LHCN-M2 (cell line): ENCODE data around the gene UTP4. TPM values are rescaled to one million over a fixed set of nuclear protein-coding genes. Genes with fewer than 3 reads are reported as not detected.

ENCODE experiments used
- DNase-seq: peaks from one replicate; pipeline ENCODE4 v3.0.0-alpha.2; 2012; ENCODE audit warnings: low read depth
- polyA plus RNA-seq: library from polyadenylated mRNA; unstranded; fragments of >200 nt; gene quantifications from one replicate; pipeline ENCODE4 v1.2.1, GENCODE V29; 2012; ENCODE audit warnings: missing spikeins
- total RNA-seq: library from RNA; depleted of rRNA; stranded (reverse); fragments of >200 nt; gene quantifications from 2 replicates; pipeline ENCODE4 v1.2.3, GENCODE V29; 2014; rRNA removed

UTP4 gene
- 24.3 and 28.5 TPM in 2 replicates for total RNA-seq
- polyA plus RNA-seq, result 43.6 TPM

- peak; percentile 79 for DNase-seq
Measured at GRCh38 chr16:69132424-69133252, at the start of gene UTP4, which contains the start of gene CHTF8. UTP4 (plus strand) TSS chr16:69132649; CDS start chr16:69133460, 811 bp downstream. CHTF8 (minus strand) TSS chr16:69132588; CDS start chr16:69121458, 11,130 bp downstream.

DNA sequence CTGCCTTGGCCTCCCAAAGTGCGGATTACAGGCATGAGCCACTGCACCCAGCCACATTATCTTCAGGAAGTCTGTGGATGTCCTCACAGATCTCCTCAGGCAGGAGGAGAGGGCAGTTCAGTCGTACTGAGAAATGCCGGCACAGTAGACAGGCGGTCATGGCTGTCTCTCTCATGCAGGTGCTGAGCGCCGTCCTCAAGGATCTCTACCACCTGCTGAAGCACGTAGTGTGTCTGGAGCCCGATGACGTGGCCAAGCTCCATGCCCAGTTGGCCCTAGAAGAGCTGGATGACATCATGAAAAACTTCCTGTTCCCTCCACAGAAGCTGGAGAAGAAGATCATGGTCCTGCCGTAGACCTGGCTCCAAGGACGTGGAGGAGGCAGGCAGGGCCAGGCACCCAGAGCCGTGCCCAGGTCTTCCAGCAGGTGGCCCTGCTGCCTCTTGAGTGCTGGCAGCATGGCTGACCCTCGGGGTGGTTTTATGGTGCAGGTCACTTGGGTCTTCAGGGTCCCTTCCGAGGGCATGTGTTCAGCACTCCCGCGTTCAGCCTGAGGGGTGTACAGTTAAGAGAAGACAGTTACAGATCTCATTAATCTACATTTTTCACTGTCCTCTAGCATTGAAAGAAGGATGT is 49.0 kb upstream of the UTP4 start:
- no peak for DNase-seq

DNA sequence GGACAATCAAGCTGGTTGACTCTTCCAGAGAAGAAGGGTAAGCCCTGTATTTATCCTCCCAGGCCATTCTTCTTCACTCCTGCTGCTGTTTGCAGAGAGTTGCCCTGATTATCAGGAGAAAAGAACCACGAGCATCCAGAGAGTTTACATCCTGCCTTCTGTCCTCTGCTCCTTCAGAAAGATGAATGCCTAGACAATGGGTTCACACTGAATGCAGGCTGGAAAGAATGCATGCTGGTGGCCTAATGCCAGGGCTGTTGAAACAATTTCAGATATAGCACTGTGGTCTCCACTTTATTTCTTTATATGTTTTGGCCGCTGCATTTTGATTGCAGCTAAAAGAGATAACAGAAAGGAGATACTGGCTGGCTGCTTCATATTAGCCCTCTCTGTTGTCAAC is 48.2 kb upstream of the UTP4 start:
- no peak for DNase-seq

DNA sequence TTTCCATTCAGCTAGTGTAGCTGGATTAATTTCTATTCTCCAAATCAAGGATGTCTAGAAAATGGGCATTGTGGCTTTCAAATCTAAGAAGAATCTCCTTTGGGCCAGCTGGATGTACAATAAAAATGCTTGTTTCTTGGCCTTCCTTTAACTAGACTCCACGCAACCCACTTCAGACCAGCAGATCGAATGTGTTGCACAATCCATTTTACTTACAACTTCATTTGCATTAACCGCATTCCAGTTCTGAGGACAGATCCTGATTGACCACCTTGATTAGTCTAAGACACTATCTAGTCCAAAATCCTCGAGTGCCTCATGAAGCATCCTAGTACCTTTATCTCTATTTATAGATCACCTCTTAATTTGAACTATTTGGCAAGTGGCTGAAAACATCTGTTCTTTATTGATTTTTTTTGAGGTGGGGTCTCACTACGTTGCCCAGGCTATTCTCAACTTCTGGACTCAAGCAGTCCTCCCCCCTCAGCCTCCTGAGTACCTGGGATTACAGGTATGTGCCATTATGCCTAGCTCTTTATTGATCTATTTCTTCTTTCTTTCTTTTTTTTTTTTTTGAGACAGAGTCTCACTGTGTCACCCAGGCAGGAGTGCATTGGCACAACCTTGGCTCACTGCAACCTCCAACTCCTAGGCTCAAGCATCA is 47.3 kb upstream of the UTP4 start:
- DNase-seq, result no peak

DNA sequence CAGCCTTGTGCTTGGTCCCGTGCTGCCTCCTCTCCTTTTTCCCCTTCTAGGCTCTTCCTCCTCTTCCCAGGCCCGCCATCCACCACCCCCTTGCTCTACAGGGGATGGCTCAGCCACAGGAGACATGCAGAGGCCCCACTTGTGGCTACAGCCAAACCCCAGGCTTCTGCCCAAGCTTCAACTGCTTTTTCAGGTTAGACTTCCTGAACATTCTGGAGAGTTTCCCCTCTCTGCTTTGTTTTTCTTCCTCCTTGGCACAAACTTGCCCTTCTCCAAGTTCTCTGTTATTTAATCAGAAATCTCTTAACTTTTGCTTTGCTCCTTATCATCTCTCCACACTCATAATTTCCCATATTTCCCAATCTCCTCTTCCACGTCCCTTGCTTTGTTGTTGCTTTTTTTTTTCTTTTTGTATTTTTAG is 45.3 kb upstream of the UTP4 start:
- DNase-seq, result no peak

- no peak for DNase-seq
Measured at GRCh38 chr16:69088684-69089083, 43.8 kb upstream of the UTP4 start.

DNA sequence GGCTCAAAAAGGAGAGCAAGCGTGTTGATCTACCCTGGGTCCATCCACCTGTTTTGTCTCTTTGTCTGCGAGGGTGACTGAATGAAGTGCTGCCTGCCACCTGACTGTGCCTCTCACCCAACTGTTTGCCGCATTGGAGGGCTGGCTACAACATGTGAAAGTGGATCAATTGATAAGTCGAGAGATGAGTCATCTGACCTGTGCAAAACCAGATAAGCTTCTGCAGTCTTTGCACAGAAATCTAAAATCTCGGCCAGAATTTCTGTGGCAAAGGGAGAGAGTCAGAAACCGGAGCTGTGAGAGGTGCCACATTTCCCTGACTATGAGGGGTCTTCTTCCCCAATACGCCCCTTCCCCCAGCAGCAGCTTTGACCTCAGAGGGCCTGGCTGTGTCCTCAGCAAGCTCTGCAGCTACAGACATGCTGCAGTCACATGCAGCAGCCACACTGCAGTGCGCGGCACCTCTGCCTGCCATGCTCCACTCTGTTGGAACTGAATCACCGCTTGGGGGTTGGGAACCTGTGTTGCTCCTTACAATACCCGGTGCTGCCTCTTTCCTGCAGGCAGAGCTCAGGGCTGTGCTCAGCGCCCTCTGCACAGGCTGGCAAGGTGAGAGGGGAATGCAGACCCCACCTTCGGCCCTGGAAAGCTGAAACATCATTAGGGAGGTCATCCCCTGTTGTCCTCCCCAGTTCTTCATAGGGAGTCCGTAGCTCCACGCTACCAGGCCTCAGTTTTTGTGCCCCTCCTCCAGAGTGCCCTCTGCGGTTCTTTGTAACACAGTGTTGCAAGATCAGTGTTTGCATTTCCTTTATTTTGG is 43.1 kb upstream of the UTP4 start:
- DNase-seq, result no peak

DNA sequence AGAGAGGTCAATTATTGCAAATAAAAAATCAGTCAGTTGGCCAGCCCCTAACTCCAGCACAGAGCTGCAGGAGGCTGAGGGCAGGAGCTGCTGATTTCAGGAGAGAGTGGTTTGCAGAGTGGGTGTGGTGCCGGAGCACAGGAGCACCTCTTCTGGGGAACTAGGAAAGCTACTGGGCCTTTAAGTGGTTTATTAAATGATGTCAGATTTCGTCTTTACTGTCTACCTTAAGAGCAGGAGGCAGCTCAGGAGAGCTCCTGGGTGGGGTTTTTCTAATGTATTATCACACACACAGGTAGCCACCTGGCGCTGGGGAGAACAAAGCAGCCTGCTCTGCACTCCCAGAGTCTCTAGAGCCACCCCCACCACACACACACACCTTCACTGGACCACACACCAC is 38.5 kb upstream of the UTP4 start:
- no peak for DNase-seq

DNA sequence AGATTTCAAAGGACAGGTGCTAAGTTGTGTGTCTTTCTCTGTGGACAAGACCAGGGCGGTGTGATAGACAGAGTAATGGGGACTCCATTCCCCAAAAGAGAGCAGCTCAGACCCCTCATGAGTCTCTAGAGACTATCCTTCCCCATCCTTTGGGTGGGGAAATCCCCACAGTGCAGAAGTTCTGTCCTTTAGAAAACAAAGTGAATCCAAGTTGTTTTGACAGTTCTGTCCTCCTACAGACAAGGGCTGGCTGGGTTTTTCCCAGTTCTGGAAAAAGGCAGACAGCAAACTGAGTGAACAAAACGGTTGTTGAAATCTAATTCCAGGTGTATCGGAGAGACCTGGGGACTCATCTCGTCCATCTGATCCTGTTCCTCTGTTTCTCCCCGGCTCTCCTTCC is 37.9 kb upstream of the UTP4 start:
- DNase-seq, result no peak

- DNase-seq, result no peak
Measured at GRCh38 chr16:69095193-69095592, 37.3 kb upstream of the UTP4 start.

DNA sequence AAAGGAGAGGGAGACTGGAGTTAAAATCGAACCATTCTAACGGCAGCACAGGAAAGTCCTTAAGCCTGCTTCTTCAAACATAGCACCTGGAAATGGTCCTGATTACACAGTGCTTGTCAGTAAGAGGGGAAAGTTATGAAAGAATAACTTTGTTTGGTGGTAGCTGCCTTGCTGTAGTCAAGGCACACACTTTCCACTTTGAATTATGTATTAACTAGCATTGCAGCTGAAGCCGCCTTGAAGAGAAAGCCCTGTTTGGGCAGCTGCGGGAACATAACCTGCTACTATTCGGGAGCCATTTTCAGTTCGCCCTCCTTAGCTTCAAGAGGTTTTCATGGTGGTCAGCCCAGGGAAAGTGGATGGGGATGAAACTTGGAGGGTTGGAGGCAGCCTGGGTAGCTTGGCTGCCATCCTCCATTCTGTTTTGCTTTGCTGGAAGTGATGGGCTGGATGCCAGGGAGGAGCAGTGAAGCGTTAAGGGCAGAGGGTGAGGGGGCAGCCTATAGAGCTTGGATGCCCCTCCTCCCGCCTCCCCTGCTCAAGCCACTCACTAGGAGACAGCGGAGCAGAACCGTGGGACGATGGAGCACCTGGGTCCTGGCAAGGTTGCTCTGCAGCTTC is 32.3 kb upstream of the UTP4 start:
- no peak for DNase-seq

DNA sequence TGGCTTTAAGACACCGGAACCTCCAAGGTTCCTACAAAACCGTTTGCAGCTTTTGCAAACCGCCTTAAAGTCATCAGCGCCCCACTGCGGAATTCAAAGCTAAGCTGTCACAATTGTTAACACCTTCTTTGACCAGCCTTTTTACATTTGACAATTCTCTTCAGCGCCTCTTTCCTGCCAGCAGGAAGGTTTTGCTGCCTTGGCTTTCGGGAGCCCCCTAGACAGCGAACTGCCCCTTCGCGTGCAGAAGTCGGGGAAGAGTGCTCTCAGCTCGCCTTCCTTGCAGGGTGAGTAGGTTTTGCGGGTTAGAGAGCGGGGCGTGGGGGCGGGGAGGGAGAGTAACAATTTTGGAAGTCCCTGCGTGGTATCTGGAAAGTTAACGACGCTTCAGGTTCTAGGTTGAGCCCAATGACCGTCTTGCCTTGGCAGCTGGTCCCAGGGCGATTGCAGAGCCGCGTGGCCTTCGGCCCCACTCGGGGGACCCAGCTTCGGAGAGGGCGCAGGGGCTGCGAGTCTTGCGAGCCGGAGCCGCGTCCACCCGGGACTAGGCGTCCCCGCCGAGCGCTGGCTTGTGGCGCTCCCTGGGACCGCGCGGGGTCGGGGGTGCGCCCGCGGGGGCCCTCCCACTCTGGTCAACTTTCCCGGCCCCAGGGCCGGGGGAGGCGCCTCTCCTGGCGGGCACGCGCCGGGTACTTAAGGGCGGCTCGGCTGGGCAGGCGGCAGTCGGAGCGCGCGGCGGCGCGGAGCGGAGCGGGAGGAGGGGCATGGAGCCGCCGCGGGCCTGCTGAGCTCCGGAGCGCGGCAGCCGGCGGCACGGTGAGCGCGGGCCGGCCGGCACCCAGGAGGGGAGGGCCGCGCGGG is 26.7 kb upstream of the UTP4 start, which contains the start of gene HAS3:
Gene HAS3 (plus strand): TSS at position 153 of the 861 bp plus-strand sequence. CDS start 3,743 bp downstream, outside the sequence.
- DNase-seq, result peak; percentile 70

DNA sequence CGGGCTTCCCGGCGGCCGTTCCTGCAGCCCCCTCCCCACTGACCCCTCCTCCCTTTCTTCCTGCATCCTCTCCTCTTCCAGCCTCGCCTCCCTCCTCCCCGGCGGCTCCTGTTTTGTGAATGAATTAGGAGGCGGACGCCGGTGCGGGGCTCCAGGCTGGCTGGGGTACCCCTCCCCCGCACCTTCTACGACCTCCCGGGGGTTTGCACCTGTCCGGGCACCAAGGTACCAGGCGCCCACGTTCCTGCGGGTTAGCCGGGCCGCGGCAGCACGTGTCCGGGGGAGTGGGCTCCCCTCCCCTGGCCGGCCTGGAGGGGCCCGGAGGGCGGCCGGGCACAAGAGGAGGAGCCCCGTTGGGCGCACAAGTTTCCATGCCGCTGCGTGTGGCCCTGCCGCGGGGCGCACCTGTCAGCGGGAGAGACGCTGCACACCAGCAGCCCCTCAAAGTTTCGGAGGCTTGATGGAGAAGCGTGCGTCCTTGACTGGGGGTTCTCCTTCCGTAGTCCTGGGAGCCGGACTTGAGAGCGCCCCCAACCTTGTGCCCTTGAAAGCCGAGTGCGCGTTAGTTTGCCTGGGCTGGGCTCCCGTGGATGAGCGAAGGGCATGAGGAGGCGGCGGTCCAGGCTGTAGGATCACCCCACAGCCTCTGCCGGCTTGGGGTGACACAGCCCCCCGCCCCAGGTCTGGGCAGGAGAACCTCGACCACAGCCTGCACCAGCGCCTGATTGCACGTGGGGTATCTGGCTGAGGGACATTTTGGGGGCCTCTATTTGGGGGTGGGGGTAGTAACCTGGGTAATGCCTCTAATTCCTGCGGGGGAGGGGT is 25.7 kb upstream of the UTP4 start:
- no peak for DNase-seq

GRCh38 chr16:69107316-69107962 is 25.0 kb upstream of the UTP4 start:
- DNase-seq, result no peak

GRCh38 chr16:69108064-69108904 is 24.2 kb upstream of the UTP4 start:
- DNase-seq, result no peak

DNA sequence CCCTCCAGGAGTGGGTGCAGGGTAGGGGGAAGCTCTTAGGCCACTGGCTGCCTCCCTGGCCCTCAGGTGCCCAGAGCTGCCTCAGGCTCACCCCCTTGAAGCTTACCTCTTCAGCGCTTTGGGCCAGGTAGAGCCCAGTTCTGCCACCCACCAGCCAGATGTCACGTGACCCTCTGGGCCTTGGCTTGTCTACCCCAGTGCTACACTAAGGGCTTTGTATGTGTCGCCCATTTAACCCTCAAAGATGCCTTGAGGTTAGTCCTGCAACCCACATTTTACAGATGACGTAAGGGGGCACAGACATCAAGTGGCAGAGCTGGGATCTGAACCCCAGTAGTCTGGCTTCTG is 23.6 kb upstream of the UTP4 start:
- no peak for DNase-seq

GRCh38 chr16:69109486-69110270 is 22.8 kb upstream of the UTP4 start:
- no peak for DNase-seq
